Stimulated activated CD4-positive, alpha-beta T cell treated with anti-CD3 and anti-CD28 coated beads, Interleukin-4, amount 100 ng/mL, for 24 hours (primary cell): ENCODE data around the gene RERE.
"Not testable (repeated sequence)": the region's sequence is repeated elsewhere in the genome, so short reads cannot be mapped to it uniquely, and the experiment has no call there.

Experiments
- DNase-seq: peaks from one replicate; pipeline ENCODE4 v3.0.0-alpha.2; 2020

The RERE gene

GRCh38 chr1:8796812-8797211 is 20.6 kb downstream of the RERE start:
- no peak for DNase-seq

- no peak for DNase-seq
Measured at GRCh38 chr1:8794605-8795004, 22.8 kb downstream of the RERE start.

DNA sequence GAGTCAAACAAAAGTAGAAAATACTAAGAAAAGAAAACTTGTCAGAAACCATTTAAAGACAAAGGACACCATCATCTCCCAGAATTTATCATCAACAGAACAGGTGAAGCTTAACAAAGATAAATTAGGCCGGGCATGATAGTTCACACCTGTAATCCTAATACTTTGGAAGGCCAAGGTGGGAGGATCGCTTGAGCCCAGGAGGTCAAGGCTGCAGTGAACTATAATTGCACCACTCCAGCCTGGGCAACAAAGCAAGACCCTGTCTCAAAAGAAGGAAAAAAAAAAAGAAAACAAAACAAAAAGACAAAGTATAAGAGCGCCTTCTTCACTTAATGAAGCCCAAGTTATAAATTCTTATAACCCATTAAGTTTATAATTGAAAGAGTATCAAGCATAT is 25.6 kb downstream of the RERE start:
- no peak for DNase-seq

DNA sequence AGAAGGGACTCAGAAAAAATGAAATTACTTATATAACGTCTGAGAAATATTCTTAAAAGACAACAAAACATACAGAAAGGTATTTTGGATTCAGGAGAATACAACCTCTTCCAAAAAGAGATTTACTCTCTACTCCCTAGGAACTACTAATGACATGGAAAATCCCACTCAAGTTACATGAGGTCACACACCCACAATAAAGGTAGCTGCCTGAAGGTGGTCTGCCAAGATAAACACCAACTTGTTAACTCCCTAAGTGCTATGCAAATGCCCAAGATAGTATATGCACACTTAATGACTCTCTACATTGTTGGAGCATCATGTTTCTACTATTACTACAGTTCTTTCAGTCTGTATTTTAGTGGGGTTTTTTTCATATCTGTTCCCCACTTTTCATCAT is 26.5 kb downstream of the RERE start:
- no peak for DNase-seq

DNA sequence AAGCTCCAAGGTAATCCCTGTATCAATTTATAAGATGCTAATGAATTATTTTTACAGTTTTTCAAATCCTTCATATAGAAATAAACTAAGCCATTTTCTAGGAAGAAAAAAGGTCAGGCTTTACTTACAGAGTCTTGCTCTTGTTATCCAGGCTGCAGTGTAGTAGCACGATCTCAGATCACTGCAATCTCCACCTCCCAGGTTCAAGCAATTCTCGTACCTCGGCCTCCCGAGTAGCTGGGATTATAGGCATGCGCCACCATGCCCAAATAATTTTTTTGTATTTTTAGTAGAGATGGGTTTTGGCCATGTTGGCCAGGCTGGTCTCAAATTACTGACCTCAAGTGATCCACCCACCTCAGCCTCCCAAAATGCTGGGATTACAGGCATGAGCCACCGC is 27.0 kb downstream of the RERE start:
- DNase-seq: no peak

GRCh38 chr1:8789314-8790214 is 27.9 kb downstream of the RERE start:
- DNase-seq: no peak

DNA sequence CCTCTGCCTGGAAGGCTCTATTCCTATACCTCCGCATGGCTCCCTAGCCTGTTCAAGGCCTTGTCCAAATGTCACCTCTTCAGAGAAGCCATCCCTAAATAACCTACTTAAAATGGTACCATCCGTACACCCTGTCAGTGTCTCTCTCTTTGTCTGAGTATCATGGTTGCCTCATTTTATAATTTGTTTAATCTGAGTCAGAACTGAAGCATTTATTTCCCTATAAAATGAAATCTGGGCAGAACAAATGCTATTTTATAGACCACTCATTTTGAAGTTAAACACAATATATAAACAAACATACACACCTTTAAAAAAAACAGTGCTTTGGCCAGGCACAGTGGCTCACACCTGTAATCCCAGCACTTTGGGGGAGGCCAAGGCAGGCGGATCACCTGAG is 30.2 kb downstream of the RERE start:
- no peak for DNase-seq

DNA sequence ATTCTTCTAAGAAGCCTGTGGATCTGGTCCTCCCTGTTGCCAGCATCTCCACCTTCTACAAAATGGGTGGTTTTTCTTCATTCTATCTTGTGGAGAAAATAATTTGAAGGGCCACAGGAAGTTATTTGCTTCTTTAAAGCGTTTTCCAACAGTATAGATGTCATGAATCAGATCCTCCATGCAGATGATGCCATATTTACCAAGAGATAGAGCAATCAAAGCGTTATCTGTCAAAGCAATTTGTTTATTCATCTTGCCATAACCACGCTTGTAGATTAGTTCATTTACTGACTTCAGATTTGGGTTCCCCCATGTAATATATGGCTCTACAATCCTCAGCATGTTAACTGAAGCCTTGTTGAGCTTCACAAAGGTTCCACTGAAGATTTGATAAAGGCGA is 31.2 kb downstream of the RERE start:
- not testable (repeated sequence) for DNase-seq

GRCh38 chr1:8782955-8783354 is 34.5 kb downstream of the RERE start:
- DNase-seq: no peak

DNA sequence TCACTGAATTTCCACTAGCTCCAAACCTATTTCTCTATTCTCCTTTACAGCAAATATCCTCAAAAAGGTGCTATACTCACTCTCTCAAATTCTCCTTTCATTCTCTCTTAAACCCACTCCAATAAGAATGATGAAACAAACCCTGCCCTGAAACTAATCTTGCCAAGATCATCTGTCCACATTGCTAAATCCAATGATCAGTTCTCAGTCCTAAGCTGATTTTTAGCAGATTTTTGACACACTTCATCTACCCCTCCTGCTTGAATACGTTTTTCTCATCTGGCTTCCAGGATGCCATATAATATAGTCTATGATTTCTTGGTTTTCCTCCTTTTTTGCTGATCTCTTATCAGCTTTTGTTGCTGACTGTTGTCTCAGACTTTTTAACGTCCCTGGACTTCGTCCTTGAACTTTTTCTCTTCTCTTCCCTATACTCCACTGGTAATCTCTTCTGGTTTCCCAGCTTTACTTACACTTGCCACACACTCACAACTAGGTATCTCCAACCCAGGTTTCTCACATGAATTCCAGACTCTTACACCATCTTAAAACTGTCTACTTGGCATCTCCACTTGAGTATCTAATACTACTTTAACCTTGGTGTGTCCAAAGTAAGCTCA is 35.3 kb downstream of the RERE start:
- DNase-seq: no peak

DNA sequence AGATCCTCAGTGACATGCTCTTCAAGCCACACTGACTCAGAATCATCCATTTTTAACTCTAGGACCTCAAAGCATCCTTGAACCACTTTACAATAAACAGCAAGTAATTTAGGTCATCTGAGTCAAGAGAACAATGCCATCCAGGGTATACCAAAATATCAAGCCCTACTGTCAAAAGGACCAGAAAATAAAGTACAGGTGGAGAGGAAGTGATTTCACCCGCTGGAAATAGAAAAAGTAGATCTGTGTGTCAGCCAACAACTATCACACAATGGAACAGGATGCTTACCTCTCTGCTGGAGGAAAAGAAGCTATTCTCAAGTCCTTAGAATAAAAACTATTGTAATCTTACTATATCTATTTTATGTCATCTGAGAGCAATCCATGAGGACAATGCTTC is 37.0 kb downstream of the RERE start:
- DNase-seq: no peak

- no peak for DNase-seq
Measured at GRCh38 chr1:8777867-8778266, 39.6 kb downstream of the RERE start.

GRCh38 chr1:8776104-8776503 is 41.3 kb downstream of the RERE start:
- no peak for DNase-seq

GRCh38 chr1:8767006-8767405 is 50.4 kb downstream of the RERE start:
- DNase-seq: no peak

DNA sequence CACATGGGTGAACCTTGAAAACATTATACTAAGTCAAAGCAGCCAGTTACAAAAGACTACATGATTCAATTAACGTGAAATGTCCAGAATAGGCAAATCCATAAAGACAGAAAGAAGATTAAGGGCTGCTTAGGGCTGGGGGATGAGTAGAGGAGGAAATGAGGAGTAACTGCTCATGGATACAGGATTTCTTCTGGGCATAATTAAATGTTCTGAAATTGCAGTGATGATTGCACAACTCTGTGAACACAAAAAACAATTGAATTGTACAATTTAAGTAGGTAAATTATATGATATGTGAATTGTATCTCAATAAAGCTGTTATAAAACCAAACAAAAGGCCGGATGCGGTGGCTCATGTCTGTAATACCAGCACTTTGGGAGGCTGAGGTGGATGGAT is 52.2 kb downstream of the RERE start:
- DNase-seq: no peak

- DNase-seq: no peak
Measured at GRCh38 chr1:8764293-8764937, 53.0 kb downstream of the RERE start.

DNA sequence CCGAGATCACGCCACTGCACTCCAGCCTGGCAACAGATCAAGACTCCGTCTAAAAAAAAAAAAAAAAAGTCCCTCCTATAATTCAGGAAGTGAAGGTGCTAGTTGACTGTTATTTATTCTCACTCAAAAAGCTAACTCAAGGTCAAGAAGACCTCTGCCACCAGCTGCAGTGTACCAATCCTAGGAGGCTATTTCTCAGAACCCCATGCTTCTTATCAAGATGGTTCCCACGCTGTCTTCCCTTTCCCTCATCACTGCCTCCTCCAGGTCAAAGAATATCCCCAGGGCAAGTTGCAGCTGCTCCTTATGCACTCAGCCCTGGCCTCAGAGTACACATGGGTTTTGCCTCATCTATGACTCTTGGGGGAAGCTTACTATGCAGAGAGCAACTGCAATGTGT is 53.6 kb downstream of the RERE start:
- DNase-seq: no peak

GRCh38 chr1:8754993-8755392 is 62.4 kb downstream of the RERE start:
- DNase-seq: no peak

- no peak for DNase-seq
Measured at GRCh38 chr1:8754247-8754650, 63.2 kb downstream of the RERE start.

- no peak for DNase-seq
Measured at GRCh38 chr1:8753736-8754135, 63.7 kb downstream of the RERE start.

- DNase-seq: no peak
Measured at GRCh38 chr1:8752921-8753713, 64.3 kb downstream of the RERE start.

DNA sequence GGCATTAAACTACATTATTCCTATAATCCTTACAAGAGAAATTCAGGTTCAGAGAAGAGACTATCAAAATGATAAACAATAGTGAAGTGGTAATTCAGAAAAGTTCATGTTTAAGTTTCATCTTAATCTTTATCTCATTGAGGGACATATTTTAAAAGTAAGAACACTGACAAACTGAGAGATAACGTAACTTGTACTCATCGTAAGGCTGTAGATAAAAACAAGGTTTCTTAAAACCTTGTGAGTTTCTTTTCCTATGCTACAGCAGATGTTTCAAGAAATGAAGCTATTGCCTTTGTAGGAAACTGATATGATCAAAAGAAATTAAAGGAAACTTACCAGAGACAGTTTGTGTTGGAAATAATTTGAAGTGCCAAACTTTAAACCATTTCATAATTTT is 65.0 kb downstream of the RERE start:
- no peak for DNase-seq

DNA sequence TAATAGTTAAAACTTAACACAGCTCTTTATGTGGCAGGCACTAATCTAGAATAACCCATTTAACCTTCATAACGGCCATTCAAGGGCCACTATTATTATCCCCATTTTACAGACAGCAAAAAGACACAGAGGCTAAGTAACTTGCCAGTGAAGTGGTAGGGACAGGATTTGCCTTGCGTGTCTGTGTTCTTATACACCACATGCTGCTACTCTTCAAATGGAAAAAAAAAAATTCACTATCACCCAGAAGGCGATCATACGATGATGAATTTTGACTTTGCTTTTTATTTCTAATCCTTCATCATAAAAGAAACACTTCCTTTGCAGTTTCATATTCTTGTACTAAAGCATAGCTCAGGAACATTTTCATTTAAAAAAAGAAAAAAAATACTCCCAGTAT is 65.5 kb downstream of the RERE start:
- DNase-seq: no peak
